Adrenal gland (tissue), 5 donors: Measurements from ENCODE around the gene NRSN2.

ENCODE experiments used
- POLR2A ChIP-seq, 2 donors: fragments of 450-650 bp; IDR thresholded peaks; one replicate each; pipeline ENCODE4 v1.6.1; 2017; ENCODE audit warnings: antibody characterized with exemption in 2 of 2, mild to moderate bottlenecking in 2 of 2, moderate library complexity in 1 of 2
- TF ChIP-seq, protein P1 (sequence below), 6 experiments: fragments of 450-650 bp in 4 of 6; fragments of 200-600 bp in 2 of 6; sonication (generic) in 1 of 6; IDR thresholded peaks; 1 replicate in 5 of 6; 2 replicates in 1 of 6; pipeline versions ENCODE4 v1.5.1 to v1.8.0; 2016 to 2021; ENCODE audit warnings: antibody characterized with exemption in 6 of 6, mild to moderate bottlenecking in 2 of 6, moderate library complexity in 1 of 6
- donor health status: DM: no; HTN: no; CAD: no.

DNA sequence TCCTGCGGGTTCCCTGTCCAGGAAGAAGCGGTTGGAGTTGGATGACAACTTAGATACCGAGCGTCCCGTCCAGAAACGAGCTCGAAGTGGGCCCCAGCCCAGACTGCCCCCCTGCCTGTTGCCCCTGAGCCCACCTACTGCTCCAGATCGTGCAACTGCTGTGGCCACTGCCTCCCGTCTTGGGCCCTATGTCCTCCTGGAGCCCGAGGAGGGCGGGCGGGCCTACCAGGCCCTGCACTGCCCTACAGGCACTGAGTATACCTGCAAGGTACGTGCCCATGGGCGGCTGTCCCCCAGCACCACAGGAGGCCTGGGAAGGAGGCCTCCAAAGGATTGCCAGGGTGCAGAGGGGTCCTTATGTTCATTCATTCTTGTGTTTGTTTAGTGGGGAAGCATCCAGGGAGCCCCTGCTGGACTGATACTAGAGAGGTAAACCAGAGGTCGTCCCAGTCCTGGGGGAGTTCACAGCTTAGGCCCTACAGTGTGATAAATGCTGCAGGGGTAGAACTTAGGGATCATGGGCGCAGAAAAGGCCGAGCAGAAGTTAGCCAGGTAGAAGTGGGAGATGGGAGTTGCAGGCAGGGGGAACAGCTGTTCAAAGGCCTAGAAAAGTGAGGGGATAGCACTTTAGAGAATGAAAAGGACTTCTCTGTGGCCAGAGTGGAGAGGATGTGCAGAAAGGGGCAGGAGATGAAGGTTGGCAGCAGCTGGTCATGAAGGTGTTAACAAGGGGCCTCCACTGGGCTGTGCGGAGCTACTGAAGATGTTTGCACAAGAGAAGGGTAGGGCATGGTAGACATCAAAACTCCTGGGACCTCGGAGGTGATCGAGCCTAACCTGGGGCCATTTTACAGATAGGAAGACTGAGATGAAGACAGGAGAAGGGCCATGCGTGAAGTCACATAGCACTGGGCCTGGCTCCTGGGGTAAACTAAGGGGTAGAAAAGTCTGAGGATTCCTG, 41.4 kb downstream of the NRSN2 start:
- TF ChIP-seq, protein P1, sequence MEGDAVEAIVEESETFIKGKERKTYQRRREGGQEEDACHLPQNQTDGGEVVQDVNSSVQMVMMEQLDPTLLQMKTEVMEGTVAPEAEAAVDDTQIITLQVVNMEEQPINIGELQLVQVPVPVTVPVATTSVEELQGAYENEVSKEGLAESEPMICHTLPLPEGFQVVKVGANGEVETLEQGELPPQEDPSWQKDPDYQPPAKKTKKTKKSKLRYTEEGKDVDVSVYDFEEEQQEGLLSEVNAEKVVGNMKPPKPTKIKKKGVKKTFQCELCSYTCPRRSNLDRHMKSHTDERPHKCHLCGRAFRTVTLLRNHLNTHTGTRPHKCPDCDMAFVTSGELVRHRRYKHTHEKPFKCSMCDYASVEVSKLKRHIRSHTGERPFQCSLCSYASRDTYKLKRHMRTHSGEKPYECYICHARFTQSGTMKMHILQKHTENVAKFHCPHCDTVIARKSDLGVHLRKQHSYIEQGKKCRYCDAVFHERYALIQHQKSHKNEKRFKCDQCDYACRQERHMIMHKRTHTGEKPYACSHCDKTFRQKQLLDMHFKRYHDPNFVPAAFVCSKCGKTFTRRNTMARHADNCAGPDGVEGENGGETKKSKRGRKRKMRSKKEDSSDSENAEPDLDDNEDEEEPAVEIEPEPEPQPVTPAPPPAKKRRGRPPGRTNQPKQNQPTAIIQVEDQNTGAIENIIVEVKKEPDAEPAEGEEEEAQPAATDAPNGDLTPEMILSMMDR (IDR thresholded peaks at IDR 0.05), result no peak
- no peak for TF ChIP-seq POLR2A (IDR thresholded peaks at IDR 0.05)
